ENCODE data around the gene TRAK1.

- TF ChIP-seq CTCF (IDR thresholded peaks at IDR 0.05; ENCODE audit: low read length) (no peak), EZH2phosphoT487 (IDR thresholded peaks at IDR 0.05; ENCODE audit: low read length) (no peak), EZH2 (optimal IDR thresholded peaks at IDR 0.05; ENCODE audit: low read depth, low read length) (no peak)
Observed at GRCh38 chr3:42114130-42114725, 23.1 kb downstream of the TRAK1 start.

Data from MM.1S (cell line).